Liver (tissue), 9 donors: Measurements from ENCODE around the gene HSPA4L. TPM values are rescaled to one million over a fixed set of nuclear protein-coding genes. Genes with fewer than 3 reads are reported as not detected.

Experiments used
- DNase-seq: peaks from one replicate; pipeline ENCODE4 v3.0.0-alpha.2; 2017; ENCODE audit warnings: low spot score
- H3K27ac ChIP-seq, 2 donors: one replicate each; pipeline ENCODE4 v1.7.0; 2013; ENCODE audit warnings: inconsistent platforms in 2 of 2, low read length in 2 of 2, control low read depth in 1 of 2, low read depth in 1 of 2, mild to moderate bottlenecking in 1 of 2
- H3K27me3 ChIP-seq, 4 donors: one replicate each; pipeline versions ENCODE4 v1.6.1 to v1.7.0; 2013; ENCODE audit warnings: low read length in 3 of 4, inconsistent platforms in 1 of 4, mild to moderate bottlenecking in 1 of 4, moderate library complexity in 1 of 4; ENCODE audit not compliant: control insufficient read depth in 4 of 4, insufficient read depth in 4 of 4
- H3K36me3 ChIP-seq, 4 donors: one replicate each; pipeline versions ENCODE4 v1.6.1 to v1.7.0; 2013; ENCODE audit warnings: low read length in 3 of 4, mild to moderate bottlenecking in 3 of 4, low read depth in 1 of 4, moderate library complexity in 1 of 4; ENCODE audit not compliant: control insufficient read depth in 4 of 4, insufficient read depth in 3 of 4
- H3K4me1 ChIP-seq, 4 donors: one replicate each; pipeline versions ENCODE4 v1.6.1 to v1.7.0; 2013; ENCODE audit warnings: low read length in 3 of 4, mild to moderate bottlenecking in 3 of 4, moderate library complexity in 1 of 4; ENCODE audit not compliant: control insufficient read depth in 4 of 4, insufficient read depth in 4 of 4
- H3K4me3 ChIP-seq, 3 donors: one replicate each; pipeline versions ENCODE4 v1.6.1 to v1.7.0; 2013; ENCODE audit warnings: low read length in 3 of 3, control low read depth in 1 of 3, low read depth in 1 of 3, mild to moderate bottlenecking in 1 of 3
- H3K9ac ChIP-seq, 2 donors: one replicate each; pipeline ENCODE4 v1.7.0; 2013; ENCODE audit warnings: low read length in 2 of 2, mild to moderate bottlenecking in 2 of 2, moderate library complexity in 2 of 2, control low read depth in 1 of 2, low read depth in 1 of 2
- H3K9me3 ChIP-seq, 4 donors: one replicate each; pipeline versions ENCODE4 v1.6.1 to v1.7.0; 2013; ENCODE audit warnings: low read length in 3 of 4; ENCODE audit not compliant: control insufficient read depth in 4 of 4
- EGR1 ChIP-seq, 2 donors: IDR thresholded peaks; 2 replicates each; pipeline ENCODE4 v1.6.1; 2016 to 2018; ENCODE audit warnings: antibody characterized with exemption in 2 of 2, low read depth in 2 of 2
- GABPA ChIP-seq, 2 donors: IDR thresholded peaks in 1 of 2; conservative IDR thresholded peaks in 1 of 2; 2 replicates each; pipeline ENCODE4 v1.6.1; 2016; ENCODE audit warnings: antibody characterized with exemption in 2 of 2, mild to moderate bottlenecking in 1 of 2, moderate library complexity in 1 of 2
- HNF4A ChIP-seq, 2 donors: conservative IDR thresholded peaks; 2 replicates each; pipeline ENCODE4 v1.6.1; 2016; ENCODE audit warnings: antibody characterized with exemption in 2 of 2, mild to moderate bottlenecking in 2 of 2
- HNF4G ChIP-seq: IDR thresholded peaks from 2 replicates; pipeline ENCODE4 v1.6.1; 2016; ENCODE audit warnings: antibody characterized with exemption
- JUND ChIP-seq, 2 donors: IDR thresholded peaks; 2 replicates each; pipeline ENCODE4 v1.6.1; 2016; ENCODE audit warnings: antibody characterized with exemption in 2 of 2
- NR2F2 ChIP-seq: IDR thresholded peaks from 2 replicates; pipeline ENCODE4 v1.6.1; 2016; ENCODE audit warnings: antibody characterized with exemption
- RAD21 ChIP-seq, 2 donors: IDR thresholded peaks; 2 replicates each; pipeline ENCODE4 v1.6.1; 2016; ENCODE audit warnings: antibody characterized with exemption in 2 of 2, mild to moderate bottlenecking in 2 of 2
- RXRA ChIP-seq, 2 donors: IDR thresholded peaks; 2 replicates each; pipeline ENCODE4 v1.6.1; 2017 to 2018; ENCODE audit warnings: antibody characterized with exemption in 2 of 2, mild to moderate bottlenecking in 1 of 2
- SP1 ChIP-seq: IDR thresholded peaks from 2 replicates; pipeline ENCODE4 v1.6.1; 2018; ENCODE audit warnings: antibody characterized with exemption, mild to moderate bottlenecking
- YY1 ChIP-seq: IDR thresholded peaks from 2 replicates; pipeline ENCODE4 v1.6.1; 2016; ENCODE audit warnings: antibody characterized with exemption, mild to moderate bottlenecking
- WGBS: extraction: QIAGEN DNeasy Blood & Tissue Kit; methylation state at CpG from one replicate; pipeline ENCODE4 v1.1.7; 2013; 5-methylcytosine and 5-hydroxymethylcytosine counted together
- polyA plus RNA-seq, 2 donors: library from polyadenylated mRNA; stranded (reverse) in 1 of 2; unstranded in 1 of 2; fragments of 200-250 nt in 1 of 2; fragments of >200 nt in 1 of 2; fragmentation: Nextera tagmentation in 1 of 2; extraction: Ambion mirVana in 1 of 2; gene quantifications; one replicate each; pipeline versions ENCODE4 v1.2.1 to v1.2.3, GENCODE V29; 2013 to 2015
- total RNA-seq, 2 donors: library from RNA; depleted of rRNA; stranded (reverse); fragments of >200 nt; gene quantifications; one replicate each; pipeline ENCODE4 v1.2.3, GENCODE V29; 2014
- TF ChIP-seq, protein P1 (sequence below): IDR thresholded peaks from 2 replicates; pipeline ENCODE4 v1.6.1; 2016; ENCODE audit warnings: antibody characterized with exemption, mild to moderate bottlenecking
- TF ChIP-seq, protein P2 (sequence below): IDR thresholded peaks from 2 replicates; pipeline ENCODE4 v1.6.1; 2016; ENCODE audit warnings: antibody characterized with exemption
- TF ChIP-seq, protein P3 (sequence below): fragments of 150-350 bp; IDR thresholded peaks from 2 replicates; pipeline ENCODE4 v1.5.1; 2017; ENCODE audit warnings: improper control_type of control experiment, low read depth, low read length; ENCODE audit not compliant: missing input control
- donor health status: healthy.
- donor health status: healthy.
- donor health status: healthy.
- donor health status: healthy.
- donor health status: healthy.

The HSPA4L gene
- total and polyA plus RNA-seq, 4 donors: 1.6 to 5.3 (median 2.8) TPM

DNA sequence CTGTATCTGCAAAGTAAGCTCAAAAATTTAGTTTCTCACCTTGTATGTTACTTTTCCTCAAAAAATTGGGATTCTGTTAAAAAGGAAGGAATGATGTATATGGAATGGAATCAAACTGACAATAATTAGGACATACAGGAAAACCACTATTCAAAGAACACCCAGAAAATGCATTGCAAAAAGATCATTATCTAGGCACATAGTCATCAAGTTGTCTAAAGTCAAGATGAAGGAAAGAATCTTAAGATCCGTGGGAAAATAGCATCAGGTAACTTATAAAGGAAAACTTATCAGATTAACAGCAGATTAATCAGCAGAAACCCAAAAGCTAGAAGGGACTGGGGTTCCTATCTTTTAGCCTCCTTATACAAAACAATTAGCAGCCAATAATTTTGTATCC is 75.5 kb downstream of the HSPA4L start:
- H3K9me3 ChIP-seq: no peaks in the 10 kb centered on the region
- WGBS: 95% methylated on average over 1 of the region's 1 CpG
- no peak overlapping the region for H3K4me3 ChIP-seq
- TF ChIP-seq RAD21 (IDR thresholded peaks at IDR 0.05): no peak
- TF ChIP-seq EGR1 (IDR thresholded peaks at IDR 0.05; ENCODE audit: low read depth in 2 of 2): no peak
- TF ChIP-seq GABPA (IDR thresholded peaks at IDR 0.05 in 1 of 2, conservative IDR thresholded peaks at IDR 0.05 in 1 of 2): no peak
- TF ChIP-seq, protein P1, sequence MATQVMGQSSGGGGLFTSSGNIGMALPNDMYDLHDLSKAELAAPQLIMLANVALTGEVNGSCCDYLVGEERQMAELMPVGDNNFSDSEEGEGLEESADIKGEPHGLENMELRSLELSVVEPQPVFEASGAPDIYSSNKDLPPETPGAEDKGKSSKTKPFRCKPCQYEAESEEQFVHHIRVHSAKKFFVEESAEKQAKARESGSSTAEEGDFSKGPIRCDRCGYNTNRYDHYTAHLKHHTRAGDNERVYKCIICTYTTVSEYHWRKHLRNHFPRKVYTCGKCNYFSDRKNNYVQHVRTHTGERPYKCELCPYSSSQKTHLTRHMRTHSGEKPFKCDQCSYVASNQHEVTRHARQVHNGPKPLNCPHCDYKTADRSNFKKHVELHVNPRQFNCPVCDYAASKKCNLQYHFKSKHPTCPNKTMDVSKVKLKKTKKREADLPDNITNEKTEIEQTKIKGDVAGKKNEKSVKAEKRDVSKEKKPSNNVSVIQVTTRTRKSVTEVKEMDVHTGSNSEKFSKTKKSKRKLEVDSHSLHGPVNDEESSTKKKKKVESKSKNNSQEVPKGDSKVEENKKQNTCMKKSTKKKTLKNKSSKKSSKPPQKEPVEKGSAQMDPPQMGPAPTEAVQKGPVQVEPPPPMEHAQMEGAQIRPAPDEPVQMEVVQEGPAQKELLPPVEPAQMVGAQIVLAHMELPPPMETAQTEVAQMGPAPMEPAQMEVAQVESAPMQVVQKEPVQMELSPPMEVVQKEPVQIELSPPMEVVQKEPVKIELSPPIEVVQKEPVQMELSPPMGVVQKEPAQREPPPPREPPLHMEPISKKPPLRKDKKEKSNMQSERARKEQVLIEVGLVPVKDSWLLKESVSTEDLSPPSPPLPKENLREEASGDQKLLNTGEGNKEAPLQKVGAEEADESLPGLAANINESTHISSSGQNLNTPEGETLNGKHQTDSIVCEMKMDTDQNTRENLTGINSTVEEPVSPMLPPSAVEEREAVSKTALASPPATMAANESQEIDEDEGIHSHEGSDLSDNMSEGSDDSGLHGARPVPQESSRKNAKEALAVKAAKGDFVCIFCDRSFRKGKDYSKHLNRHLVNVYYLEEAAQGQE: no peak
- no peak for TF ChIP-seq YY1
- no peak for TF ChIP-seq HNF4G
- no peak for TF ChIP-seq RXRA (IDR thresholded peaks at IDR 0.05)
- no peak overlapping the region for H3K27ac ChIP-seq
- H3K9ac ChIP-seq: no peak overlapping the region
- no peaks in the 10 kb centered on the region for H3K36me3 ChIP-seq
- DNase-seq: no peak
- H3K4me1 ChIP-seq: no peaks in the 10 kb centered on the region
- no peaks in the 10 kb centered on the region for H3K27me3 ChIP-seq

DNA sequence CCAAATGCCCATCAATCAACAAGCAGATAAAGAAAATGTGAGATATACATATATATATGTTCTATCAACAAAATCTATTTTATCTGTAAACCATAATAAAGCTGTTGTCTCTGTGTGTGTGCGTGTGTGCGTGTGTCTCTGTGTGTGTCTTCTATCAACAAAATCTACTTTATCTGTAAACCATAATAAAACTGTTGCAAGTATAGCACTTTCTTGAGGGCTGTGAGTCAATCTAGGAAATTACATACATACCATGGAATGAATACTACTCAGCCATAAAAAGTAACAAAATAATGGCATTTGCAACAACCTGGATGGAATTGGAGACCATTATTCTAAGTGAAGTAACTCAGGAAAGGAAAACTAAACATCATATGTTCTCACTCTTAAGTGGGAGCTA is 86.1 kb downstream of the HSPA4L start:
- Histone ChIP-seq H3K4me1 (no peaks in the 10 kb centered on the region), H3K9me3 (no peaks in the 10 kb centered on the region), H3K9ac (no peak overlapping the region), H3K4me3 (no peak overlapping the region), H3K36me3 (no peaks in the 10 kb centered on the region), H3K27me3 (no peaks in the 10 kb centered on the region), H3K27ac (no peak overlapping the region)
- TF ChIP-seq HNF4G (no peak), NR2F2 (no peak), JUND (IDR thresholded peaks at IDR 0.05) (no peak), HNF4A (conservative IDR thresholded peaks at IDR 0.05) (no peak), RAD21 (IDR thresholded peaks at IDR 0.05) (no peak), EGR1 (IDR thresholded peaks at IDR 0.05; ENCODE audit: low read depth in 2 of 2) (no peak), SP1 (no peak)
- TF ChIP-seq, protein P1: no peak
- TF ChIP-seq, protein P2, sequence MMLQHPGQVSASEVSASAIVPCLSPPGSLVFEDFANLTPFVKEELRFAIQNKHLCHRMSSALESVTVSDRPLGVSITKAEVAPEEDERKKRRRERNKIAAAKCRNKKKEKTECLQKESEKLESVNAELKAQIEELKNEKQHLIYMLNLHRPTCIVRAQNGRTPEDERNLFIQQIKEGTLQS: no peak
- TF ChIP-seq, protein P3, sequence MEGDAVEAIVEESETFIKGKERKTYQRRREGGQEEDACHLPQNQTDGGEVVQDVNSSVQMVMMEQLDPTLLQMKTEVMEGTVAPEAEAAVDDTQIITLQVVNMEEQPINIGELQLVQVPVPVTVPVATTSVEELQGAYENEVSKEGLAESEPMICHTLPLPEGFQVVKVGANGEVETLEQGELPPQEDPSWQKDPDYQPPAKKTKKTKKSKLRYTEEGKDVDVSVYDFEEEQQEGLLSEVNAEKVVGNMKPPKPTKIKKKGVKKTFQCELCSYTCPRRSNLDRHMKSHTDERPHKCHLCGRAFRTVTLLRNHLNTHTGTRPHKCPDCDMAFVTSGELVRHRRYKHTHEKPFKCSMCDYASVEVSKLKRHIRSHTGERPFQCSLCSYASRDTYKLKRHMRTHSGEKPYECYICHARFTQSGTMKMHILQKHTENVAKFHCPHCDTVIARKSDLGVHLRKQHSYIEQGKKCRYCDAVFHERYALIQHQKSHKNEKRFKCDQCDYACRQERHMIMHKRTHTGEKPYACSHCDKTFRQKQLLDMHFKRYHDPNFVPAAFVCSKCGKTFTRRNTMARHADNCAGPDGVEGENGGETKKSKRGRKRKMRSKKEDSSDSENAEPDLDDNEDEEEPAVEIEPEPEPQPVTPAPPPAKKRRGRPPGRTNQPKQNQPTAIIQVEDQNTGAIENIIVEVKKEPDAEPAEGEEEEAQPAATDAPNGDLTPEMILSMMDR: no peak
- WGBS: 96% methylated on average over 2 of the region's 2 CpGs
- DNase-seq: no peak
